SU-DHL-6 (cell line): ENCODE data around the gene FNTB.

ENCODE experiments used
- H2AFZ ChIP-seq: fragments of 200-600 bp; sonication (generic); 2 replicates; pipeline ENCODE4 v1.6.1; 2014; ENCODE audit warnings: low read depth, mild to moderate bottlenecking, moderate library complexity, mixed read lengths, antibody characterized with exemption, low read length; ENCODE audit not compliant: severe bottlenecking
- H3F3A ChIP-seq: fragments of 200-600 bp; shearing (Covaris generic); 2 replicates; pipeline ENCODE4 v1.6.0; 2016; ENCODE audit warnings: antibody characterized with exemption, mild to moderate bottlenecking; ENCODE audit not compliant: insufficient read depth
- H3K27ac ChIP-seq: fragments of 200-600 bp; sonication (generic); 2 replicates; pipeline ENCODE4 v1.5.1; 2016; ENCODE audit warnings: low read depth, mild to moderate bottlenecking, low read length, moderate library complexity, mixed read lengths
- H3K27me3 ChIP-seq: fragments of 200-600 bp; sonication (generic), shearing (Covaris generic); 2 replicates; pipeline ENCODE4 v1.6.0; 2014; ENCODE audit warnings: mild to moderate bottlenecking, low read length
- H3K36me3 ChIP-seq: fragments of 200-600 bp; sonication (generic); 2 replicates; pipeline ENCODE4 v1.6.1; 2014; ENCODE audit warnings: mild to moderate bottlenecking, low read length, mixed read lengths
- H3K4me2 ChIP-seq: fragments of 300-600, 200-600 bp; shearing (Covaris generic), sonication (generic); 2 replicates; pipeline ENCODE4 v1.6.0; 2014; ENCODE audit warnings: low read length, low read depth, mild to moderate bottlenecking; ENCODE audit not compliant: poor library complexity, severe bottlenecking
- H3K4me3 ChIP-seq: fragments of 200-600 bp; sonication (generic); 2 replicates; pipeline ENCODE4 v1.5.1; 2014; ENCODE audit warnings: antibody characterized with exemption, low read length, mild to moderate bottlenecking, mixed read lengths; ENCODE audit not compliant: insufficient read depth, poor library complexity, severe bottlenecking
- H3K79me2 ChIP-seq: fragments of 200-600 bp; sonication (generic); 2 replicates; pipeline ENCODE4 v1.6.1; 2014; ENCODE audit warnings: mild to moderate bottlenecking, low read length, moderate library complexity; ENCODE audit not compliant: insufficient read depth
- H3K9ac ChIP-seq: fragments of 200-600 bp; sonication (generic); 2 replicates; pipeline ENCODE4 v1.7.0; 2014; ENCODE audit warnings: mild to moderate bottlenecking, low read length
- H3K9me2 ChIP-seq: fragments of 200-600 bp; sonication (generic); replicated peaks from 2 replicates; pipeline ENCODE4 v1.6.1; 2014; ENCODE audit warnings: low read length; ENCODE audit not compliant: insufficient read depth
- H3K9me3 ChIP-seq: fragments of 200-600 bp; sonication (generic); 2 replicates; pipeline ENCODE4 v1.6.1; 2014; ENCODE audit warnings: low read length, mixed read lengths; ENCODE audit not compliant: insufficient read depth
- H4K20me1 ChIP-seq: fragments of 200-600 bp; sonication (generic); 2 replicates; pipeline ENCODE4 v1.6.1; 2014; ENCODE audit warnings: low read depth, mild to moderate bottlenecking, antibody characterized with exemption, low read length, moderate library complexity, mixed read lengths
- EZH2phosphoT487 ChIP-seq: fragments of 200-600 bp; sonication (generic), shearing (Covaris generic); conservative IDR thresholded peaks from 2 replicates; pipeline ENCODE4 v1.6.1; 2018; ENCODE audit warnings: mild to moderate bottlenecking, antibody characterized with exemption, low read length, moderate library complexity, mixed read lengths
- TF ChIP-seq, protein P1 (sequence below): fragments of 200-600 bp; sonication (generic); IDR thresholded peaks from one replicate; pipeline ENCODE4 v1.5.1; 2017; ENCODE audit warnings: antibody characterized with exemption, mild to moderate bottlenecking, low read length, moderate library complexity; ENCODE audit not compliant: insufficient read depth, poor library complexity, severe bottlenecking

Gene FNTB

DNA sequence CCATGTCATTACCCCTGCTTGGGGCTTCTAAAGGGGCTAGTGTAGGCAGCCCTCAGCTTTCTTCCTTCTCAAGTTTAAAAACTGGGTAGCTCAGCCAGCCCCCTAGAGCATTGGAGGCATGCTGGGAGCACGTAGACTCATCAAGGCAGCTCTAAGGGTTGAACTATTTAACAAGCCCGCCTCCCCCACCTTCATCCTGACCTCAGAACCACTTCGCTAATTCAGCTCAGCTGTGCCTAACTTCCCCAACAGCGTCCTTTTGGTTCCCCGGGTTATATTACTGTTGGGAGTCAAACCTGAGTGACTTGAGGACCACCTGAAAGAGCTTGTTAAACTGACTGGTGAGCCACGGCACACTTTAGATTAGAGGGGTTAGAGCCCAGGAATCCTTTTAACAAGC lies 85.6 kb downstream of the FNTB start:
- Histone ChIP-seq H3K36me3 (no peaks in the 10 kb centered on the region), H2AFZ (no peak overlapping the region), H3K9me2 (no peaks in the 10 kb centered on the region), H3F3A (no peaks in the 10 kb centered on the region), H3K27me3 (no peaks in the 10 kb centered on the region), H3K27ac (no peak overlapping the region), H3K9ac (no peak overlapping the region), H3K4me3 (no peak overlapping the region), H3K9me3 (no peaks in the 10 kb centered on the region), H3K4me2 (no peak overlapping the region), H4K20me1 (no peaks in the 10 kb centered on the region), H3K79me2 (no peaks in the 10 kb centered on the region)
- TF ChIP-seq, protein P1, sequence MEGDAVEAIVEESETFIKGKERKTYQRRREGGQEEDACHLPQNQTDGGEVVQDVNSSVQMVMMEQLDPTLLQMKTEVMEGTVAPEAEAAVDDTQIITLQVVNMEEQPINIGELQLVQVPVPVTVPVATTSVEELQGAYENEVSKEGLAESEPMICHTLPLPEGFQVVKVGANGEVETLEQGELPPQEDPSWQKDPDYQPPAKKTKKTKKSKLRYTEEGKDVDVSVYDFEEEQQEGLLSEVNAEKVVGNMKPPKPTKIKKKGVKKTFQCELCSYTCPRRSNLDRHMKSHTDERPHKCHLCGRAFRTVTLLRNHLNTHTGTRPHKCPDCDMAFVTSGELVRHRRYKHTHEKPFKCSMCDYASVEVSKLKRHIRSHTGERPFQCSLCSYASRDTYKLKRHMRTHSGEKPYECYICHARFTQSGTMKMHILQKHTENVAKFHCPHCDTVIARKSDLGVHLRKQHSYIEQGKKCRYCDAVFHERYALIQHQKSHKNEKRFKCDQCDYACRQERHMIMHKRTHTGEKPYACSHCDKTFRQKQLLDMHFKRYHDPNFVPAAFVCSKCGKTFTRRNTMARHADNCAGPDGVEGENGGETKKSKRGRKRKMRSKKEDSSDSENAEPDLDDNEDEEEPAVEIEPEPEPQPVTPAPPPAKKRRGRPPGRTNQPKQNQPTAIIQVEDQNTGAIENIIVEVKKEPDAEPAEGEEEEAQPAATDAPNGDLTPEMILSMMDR = no peak
- no peak for TF ChIP-seq EZH2phosphoT487

DNA sequence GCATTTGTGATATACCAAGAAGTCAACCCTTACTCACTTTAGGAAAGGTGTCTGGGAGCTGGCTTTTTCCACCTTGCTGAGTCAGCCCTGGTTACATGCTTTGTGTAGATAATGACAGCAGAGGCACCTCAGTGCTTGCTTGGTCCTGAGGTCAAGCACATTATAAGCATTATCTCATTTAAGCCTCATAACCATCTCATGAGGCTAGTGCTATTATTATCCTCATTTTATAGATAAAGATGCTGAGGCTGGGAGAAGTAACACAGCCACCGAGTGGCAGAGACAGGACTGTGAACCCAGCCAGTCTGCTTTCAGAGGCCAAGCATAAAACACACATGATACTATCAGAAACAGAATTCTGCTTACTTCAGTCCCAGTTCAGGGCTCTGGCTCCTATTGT lies 86.2 kb downstream of the FNTB start:
- Histone ChIP-seq H2AFZ (no peak overlapping the region), H3K27me3 (no peaks in the 10 kb centered on the region), H3K27ac (no peak overlapping the region), H3K4me2 (no peak overlapping the region), H3K9me2 (no peaks in the 10 kb centered on the region), H3K9ac (no peak overlapping the region), H3F3A (no peaks in the 10 kb centered on the region), H3K36me3 (no peaks in the 10 kb centered on the region), H3K9me3 (no peaks in the 10 kb centered on the region), H3K79me2 (no peaks in the 10 kb centered on the region), H4K20me1 (no peaks in the 10 kb centered on the region), H3K4me3 (no peak overlapping the region)
- TF ChIP-seq, protein P1 = no peak
- TF ChIP-seq EZH2phosphoT487 = no peak

DNA sequence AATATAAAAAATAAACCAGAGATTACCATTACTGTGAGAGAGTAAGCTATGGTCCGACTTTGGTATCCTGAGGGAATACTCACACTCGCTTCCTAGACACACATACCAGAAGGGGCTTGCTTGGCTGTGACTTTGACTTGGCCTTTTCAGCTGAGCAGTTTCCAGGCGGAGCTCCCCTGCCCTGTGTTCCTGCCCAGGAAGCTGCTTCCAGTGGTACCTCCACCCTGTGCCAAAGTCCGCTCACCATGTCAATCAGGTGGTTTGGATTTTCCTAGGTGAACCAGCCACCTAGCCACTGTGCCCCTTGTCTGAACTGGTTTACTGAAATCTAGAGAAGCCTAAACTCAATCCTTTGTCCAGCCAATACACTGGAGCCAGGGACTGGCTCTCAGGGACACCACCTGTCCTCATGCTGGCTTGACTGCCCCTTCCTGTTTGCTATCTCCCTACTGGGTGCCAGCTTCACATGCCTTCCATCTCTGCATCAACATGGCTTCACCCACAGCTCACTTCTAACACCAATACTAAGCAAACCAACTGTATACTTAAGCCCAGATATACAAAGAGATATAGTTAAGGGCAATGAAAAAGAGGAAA lies 87.0 kb downstream of the FNTB start:
- no peak overlapping the region for H3K27ac ChIP-seq

More for the DNA sequence above, 87.0 kb downstream of the FNTB start:
- Histone ChIP-seq H2AFZ (no peak overlapping the region), H3K4me2 (no peak overlapping the region), H3K9me3 (no peaks in the 10 kb centered on the region), H3K9me2 (no peaks in the 10 kb centered on the region), H3K36me3 (no peaks in the 10 kb centered on the region), H3K79me2 (no peaks in the 10 kb centered on the region), H3F3A (no peaks in the 10 kb centered on the region), H3K27me3 (no peaks in the 10 kb centered on the region), H4K20me1 (no peaks in the 10 kb centered on the region), H3K4me3 (no peak overlapping the region), H3K9ac (no peak overlapping the region)
- TF ChIP-seq, protein P1 = no peak
- TF ChIP-seq EZH2phosphoT487 = no peak
